HepG2 (cell line): ENCODE data around the gene DOCK3. TPM values are rescaled to one million over a fixed set of nuclear protein-coding genes. Genes with fewer than 3 reads are reported as not detected.

Experiments
- ATAC-seq: fragments of 200-7000 bp; cut with Tn5 transposase; 3 replicates; pipeline ENCODE4 v1.9.1; 2020; ENCODE audit warnings: mild to moderate bottlenecking, moderate library complexity
- BruUV-seq: library from RNA; stranded (reverse); fragments of 400-500 nt; replicated peaks from 2 replicates; lab custom pipeline; 2021; lab: Mats Ljungman, UMichigan
- CTCF ChIA-PET: fragments of 300-600 bp; formaldehyde crosslinking; extraction: SDS; loops from one replicate; lab custom pipeline; 2021; ENCODE audit warnings: low total read pairs, inconsistent platforms, low intra/inter-chr PET ratio; lab: Yijun Ruan, JAX
- POLR2A ChIA-PET: fragments of 350-600 bp; sonication (Branson Sonifier 250); formaldehyde crosslinking; loops from one replicate; lab custom pipeline; 2020; ENCODE audit warnings: antibody characterized with exemption, inconsistent platforms; lab: Yijun Ruan, JAX
- DNase-seq: peaks from one replicate; pipeline ENCODE4 v3.0.0-alpha.2; 2015; ENCODE audit warnings: low spot score
- FAIRE-seq: peaks from 3 replicates; lab custom pipeline; 2011; peaks lifted over from hg19 to GRCh38; lab: Jason Lieb, UNC
- H2AFZ ChIP-seq: one replicate; pipeline ENCODE4 v1.6.1; 2011; ENCODE audit warnings: low read length, inconsistent platforms
- H3K27ac ChIP-seq: fragments of 300-600 bp; 3 replicates; pipeline ENCODE4 v1.8.0; 2011; ENCODE audit warnings: mixed run types, mild to moderate bottlenecking, mixed read lengths, low read length, inconsistent platforms; ENCODE audit not compliant: insufficient read depth; ENCODE audit errors: extremely low read length
- H3K27me3 ChIP-seq, 2 experiments: fragments of 200-600 bp in 1 of 2; 2 replicates in 1 of 2; 3 replicates in 1 of 2; pipeline versions ENCODE4 v1.6.0 to v1.8.0; 2011; ENCODE audit warnings: low read length in 2 of 2, mild to moderate bottlenecking in 2 of 2, moderate library complexity in 2 of 2, inconsistent platforms in 1 of 2; ENCODE audit not compliant: insufficient read depth in 2 of 2, control insufficient read depth in 1 of 2
- H3K36me3 ChIP-seq, 2 experiments: fragments of 200-600 bp in 1 of 2; replicated peaks in 1 of 2; 2 replicates in 1 of 2; 3 replicates in 1 of 2; pipeline versions ENCODE4 v1.5.1 to v1.8.0; 2011; ENCODE audit warnings: low read length in 2 of 2, inconsistent platforms in 1 of 2; ENCODE audit not compliant: insufficient read depth in 2 of 2, control insufficient read depth in 1 of 2
- H3K4me1 ChIP-seq: 2 replicates; pipeline ENCODE4 v1.5.1; 2012; ENCODE audit warnings: low read length, inconsistent platforms; ENCODE audit not compliant: insufficient read depth
- H3K4me2 ChIP-seq: 2 replicates; pipeline ENCODE4 v1.6.0; 2011; ENCODE audit warnings: low read depth, low read length, inconsistent platforms
- H3K4me3 ChIP-seq, 3 experiments: fragments of 200-600 bp in 1 of 3; sonication (generic), shearing (Covaris generic) in 1 of 3; replicated peaks in 1 of 3; 2 replicates each; pipeline ENCODE4 v1.5.1; 2011 to 2016; ENCODE audit warnings: low read length in 3 of 3, inconsistent platforms in 2 of 3, low read depth in 2 of 3, mild to moderate bottlenecking in 2 of 3, control low read depth in 1 of 3, mixed read lengths in 1 of 3; ENCODE audit not compliant: insufficient read depth in 1 of 3
- H3K79me2 ChIP-seq: one replicate; pipeline ENCODE4 v1.6.1; 2011; ENCODE audit warnings: low read length, inconsistent platforms; ENCODE audit not compliant: insufficient read depth
- H3K9ac ChIP-seq: 2 replicates; pipeline ENCODE4 v1.6.0; 2011; ENCODE audit warnings: mild to moderate bottlenecking, low read depth, low read length, inconsistent platforms; ENCODE audit not compliant: insufficient read depth
- H3K9me3 ChIP-seq: 2 replicates; pipeline ENCODE4 v1.5.1; 2012; ENCODE audit warnings: mild to moderate bottlenecking, low read length
- H4K20me1 ChIP-seq: 2 replicates; pipeline ENCODE4 v1.6.0; 2011; ENCODE audit warnings: inconsistent platforms, mild to moderate bottlenecking, low read length, moderate library complexity; ENCODE audit not compliant: insufficient read depth
- CEBPZ ChIP-seq: IDR thresholded peaks from 2 replicates; pipeline ENCODE4 v1.6.1; 2012; ENCODE audit warnings: low read length, improper control_type of control experiment
- MEIS1 ChIP-seq: sonication (generic); formaldehyde crosslinking; IDR thresholded peaks from 2 replicates; pipeline ENCODE4 v1.9.0; 2021; ENCODE audit warnings: mild to moderate bottlenecking, missing genetic modification reagents, moderate library complexity, borderline replicate concordance
- NFIB ChIP-seq: sonication (generic); formaldehyde crosslinking; IDR thresholded peaks from 2 replicates; pipeline ENCODE4 v1.9.0; 2021; ENCODE audit warnings: missing genetic modification reagents, mild to moderate bottlenecking, borderline replicate concordance
- PHF20 ChIP-seq: sonication (generic); formaldehyde crosslinking; IDR thresholded peaks from 2 replicates; pipeline ENCODE4 v1.5.0; 2020; ENCODE audit warnings: mild to moderate bottlenecking, missing genetic modification reagents
- RFX5 ChIP-seq: IDR thresholded peaks from 2 replicates; pipeline ENCODE4 v1.6.1; 2011; ENCODE audit warnings: low read depth, low read length, improper control_type of control experiment
- UBTF ChIP-seq: sonication (generic); formaldehyde crosslinking; IDR thresholded peaks from 2 replicates; pipeline ENCODE4 v1.4.0; 2020; ENCODE audit warnings: mild to moderate bottlenecking, missing genetic modification reagents
- YY1 ChIP-seq: IDR thresholded peaks from 2 replicates; pipeline ENCODE4 v1.6.1; 2011; ENCODE audit warnings: low read length, low read depth, moderate library complexity, mild to moderate bottlenecking; ENCODE audit not compliant: insufficient read depth, insufficient replicate concordance
- ZBTB39 ChIP-seq: sonication (generic); formaldehyde crosslinking; IDR thresholded peaks from 2 replicates; pipeline ENCODE4 v1.5.0; 2020; ENCODE audit warnings: missing genetic modification reagents
- ZFY ChIP-seq: sonication (generic); formaldehyde crosslinking; IDR thresholded peaks from 2 replicates; pipeline ENCODE4 v1.4.0; 2020; ENCODE audit warnings: missing genetic modification reagents
- ZNF274 ChIP-seq: sonication (generic); formaldehyde crosslinking; IDR thresholded peaks from 2 replicates; pipeline ENCODE4 v1.5.1; 2020; ENCODE audit warnings: mild to moderate bottlenecking, missing genetic modification reagents
- ZNF552 ChIP-seq: sonication (generic); formaldehyde crosslinking; IDR thresholded peaks from 2 replicates; pipeline ENCODE4 v1.9.0; 2022; ENCODE audit warnings: missing genetic modification reagents, mild to moderate bottlenecking, borderline replicate concordance
- ZNF564 ChIP-seq: sonication (generic); formaldehyde crosslinking; IDR thresholded peaks from 2 replicates; pipeline ENCODE4 v1.8.1; 2023; ENCODE audit warnings: mild to moderate bottlenecking, missing genetic modification reagents
- ZNF619 ChIP-seq: sonication (generic); formaldehyde crosslinking; IDR thresholded peaks from 2 replicates; pipeline ENCODE4 v1.4.0; 2020; ENCODE audit warnings: mild to moderate bottlenecking, missing genetic modification reagents
- ZNF772 ChIP-seq: sonication (generic); formaldehyde crosslinking; IDR thresholded peaks from 2 replicates; pipeline ENCODE4 v1.5.0; 2020; ENCODE audit warnings: mild to moderate bottlenecking, missing genetic modification reagents
- ZNF83 ChIP-seq: sonication (generic); formaldehyde crosslinking; IDR thresholded peaks from 2 replicates; pipeline ENCODE4 v1.4.0; 2020; ENCODE audit warnings: missing genetic modification reagents, mild to moderate bottlenecking, borderline replicate concordance
- WGBS: methylation state at CpG from one replicate; pipeline ENCODE4 v1.1.6; 2017; ENCODE audit warnings: low lambda C conversion rate; 5-methylcytosine and 5-hydroxymethylcytosine counted together
- in situ Hi-C: cut with HindIII; loops from 2 replicates; pipeline ENCODE4 v1.10.0; 2017; ENCODE audit warnings: low pct_unique_long_range_greater_than_20kb; ENCODE audit not compliant: extremely low pct_ligation_motif_present
- intact Hi-C: fragments of 100-400 bp; cut with micrococcal nuclease; formaldehyde crosslinking; loops from one replicate; pipeline ENCODE4 v1.10.0; 2022; ENCODE audit not compliant: unreplicated experiment
- polyA plus RNA-seq, 8 experiments: library from polyadenylated mRNA; depleted of rRNA in 3 of 8; stranded (reverse) in 7 of 8; unstranded in 1 of 8; fragments of >200 nt; fragmentation: Illumina TruSeq in 4 of 8; extraction: Trizol in 4 of 8; gene quantifications; 2 replicates each; pipeline versions ENCODE4 v1.2.1 to v1.2.3, GENCODE V29; 2011 to 2016; ENCODE audit warnings: low read depth in 4 of 8, missing spikeins in 1 of 8, mixed read lengths in 1 of 8; ENCODE audit not compliant: insufficient read depth in 1 of 8
- total RNA-seq, 5 experiments: library from RNA; depleted of rRNA; stranded (reverse); fragments of >200 nt; fragmentation: Illumina TruSeq; extraction: Trizol; gene quantifications; 2 replicates each; pipeline ENCODE4 v1.2.3, GENCODE V29; 2016; ENCODE audit warnings: low read depth in 1 of 5

DOCK3 gene
- total and polyA plus RNA-seq, 2 of the 13 experiments (the other 11 are each of a cell fraction or from before 2014, with no cell fraction given): not detected

GRCh38 chr3:50637011-50637410 is 37.7 kb upstream of the DOCK3 start:
- in situ Hi-C loops (no loop called here), intact Hi-C loops (no loop called here)
- no peaks in the 10 kb centered on the region for H3K4me1 ChIP-seq
- FAIRE-seq (no peak), ATAC-seq (no peak), DNase-seq (no peak)
- ChIA-PET POLR2A (interaction anchor here (1.1 kb wide), 1 partner anchor 20 kb away, joined by 3 read pairs; the partner anchor contains the start of gene MAPKAPK3), CTCF (no interaction called here)
- no peak overlapping the region for H3K4me2 ChIP-seq
- peaks cover 3 to 16% of the 10 kb centered on the region in 2 experiments for H3K36me3 ChIP-seq
- H4K20me1 ChIP-seq: peaks cover 3% of the 10 kb centered on the region; the same call in 1 of the 2 replicates
- TF ChIP-seq MEIS1 (CRISPR knock-in tag): no peak
- TF ChIP-seq ZNF619 (CRISPR knock-in tag): no peak
- no peak for TF ChIP-seq ZFY
- TF ChIP-seq ZNF772: no peak
- TF ChIP-seq ZNF552: no peak
- TF ChIP-seq YY1: no peak
- TF ChIP-seq UBTF (CRISPR knock-in tag): no peak
- TF ChIP-seq ZNF564: no peak
- no peak for TF ChIP-seq ZNF83 (CRISPR knock-in tag)
- TF ChIP-seq PHF20: no peak
- no peak for TF ChIP-seq CEBPZ
- TF ChIP-seq ZNF274 (CRISPR knock-in tag): no peak
- TF ChIP-seq NFIB (CRISPR knock-in tag): no peak
- TF ChIP-seq ZBTB39: no peak
- no peak for TF ChIP-seq RFX5
- WGBS: 96% methylated on average over 4 of the region's 4 CpGs
- H3K9me3 ChIP-seq: no peaks in the 10 kb centered on the region
- no peak overlapping the region for H3K4me3 ChIP-seq
- no peak overlapping the region for H3K27ac ChIP-seq
- no peak overlapping the region for H2AFZ ChIP-seq
- H3K9ac ChIP-seq: no peak overlapping the region
- no peaks in the 10 kb centered on the region for H3K27me3 ChIP-seq
- no TSS peak for BruUV-seq
- H3K79me2 ChIP-seq: no peaks in the 10 kb centered on the region
